HT-29 (cell line): ENCODE data around the gene HDAC11. TPM values are rescaled to one million over a fixed set of nuclear protein-coding genes. Genes with fewer than 3 reads are reported as not detected.
A peak's percentile ranks its signal among the peaks of the same experiment; 100 is the strongest.
"Not testable (repeated sequence)": the region's sequence is repeated elsewhere in the genome, so short reads cannot be mapped to it uniquely, and the experiment has no call there.

Experiments
- DNase-seq: peaks from one replicate; pipeline ENCODE4 v3.0.0-alpha.2; 2015; ENCODE audit warnings: low spot score
- total RNA-seq: library from RNA; depleted of rRNA; stranded (reverse); fragments of >200 nt; shearing (Covaris generic); gene quantifications from 2 replicates; pipeline ENCODE4 v1.2.3, GENCODE V29; 2014; rRNA removed

Gene HDAC11, protein sequence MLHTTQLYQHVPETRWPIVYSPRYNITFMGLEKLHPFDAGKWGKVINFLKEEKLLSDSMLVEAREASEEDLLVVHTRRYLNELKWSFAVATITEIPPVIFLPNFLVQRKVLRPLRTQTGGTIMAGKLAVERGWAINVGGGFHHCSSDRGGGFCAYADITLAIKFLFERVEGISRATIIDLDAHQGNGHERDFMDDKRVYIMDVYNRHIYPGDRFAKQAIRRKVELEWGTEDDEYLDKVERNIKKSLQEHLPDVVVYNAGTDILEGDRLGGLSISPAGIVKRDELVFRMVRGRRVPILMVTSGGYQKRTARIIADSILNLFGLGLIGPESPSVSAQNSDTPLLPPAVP
- 10.5 and 10.6 TPM in 2 replicates for total RNA-seq

DNA sequence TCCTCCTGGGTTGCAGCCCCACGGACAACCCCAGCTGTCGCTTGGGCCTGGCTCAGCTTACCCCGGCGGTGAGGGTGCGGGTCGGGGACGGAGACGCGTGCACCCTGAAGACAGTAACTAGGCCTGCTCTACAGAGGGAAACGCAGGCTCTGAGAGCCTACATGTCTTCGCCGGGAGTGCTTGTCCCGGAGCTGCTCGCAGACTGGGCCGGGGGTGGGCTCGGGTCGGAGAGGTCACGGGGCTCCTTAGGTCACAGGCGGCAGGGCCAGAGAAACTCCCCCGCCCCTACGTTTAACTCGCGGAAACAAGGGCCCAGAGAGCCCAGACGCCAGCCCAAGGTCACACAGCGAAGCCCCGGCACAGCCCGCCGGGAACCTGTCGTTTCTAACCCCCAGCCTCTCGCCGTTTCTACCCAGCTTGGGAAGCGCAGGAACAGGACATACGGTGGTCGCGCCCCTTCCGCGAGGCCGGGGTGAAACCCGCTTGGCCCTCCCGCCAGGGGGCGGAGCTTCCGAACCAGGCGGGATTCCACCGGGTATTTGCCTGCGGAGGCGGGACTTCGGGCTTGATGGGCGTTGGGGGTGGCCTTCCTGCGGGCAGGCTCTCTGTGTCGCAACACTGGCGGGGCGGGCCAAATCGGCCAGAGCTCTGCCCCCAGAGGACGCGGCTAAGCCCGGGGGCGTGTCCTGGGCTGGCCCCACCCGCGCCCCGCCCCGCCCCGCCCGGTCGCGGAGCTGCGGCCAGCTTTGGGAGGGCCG is at the start of gene HDAC11:
TSS of gene HDAC11 (plus strand) at position 725 of the 758 bp plus-strand sequence. CDS start 42 bp downstream, outside the sequence.
- peak; percentile 84 for DNase-seq

GRCh38 chr3:13430411-13430875 is 49.7 kb upstream of the HDAC11 start:
- DNase-seq: not testable (repeated sequence)

DNA sequence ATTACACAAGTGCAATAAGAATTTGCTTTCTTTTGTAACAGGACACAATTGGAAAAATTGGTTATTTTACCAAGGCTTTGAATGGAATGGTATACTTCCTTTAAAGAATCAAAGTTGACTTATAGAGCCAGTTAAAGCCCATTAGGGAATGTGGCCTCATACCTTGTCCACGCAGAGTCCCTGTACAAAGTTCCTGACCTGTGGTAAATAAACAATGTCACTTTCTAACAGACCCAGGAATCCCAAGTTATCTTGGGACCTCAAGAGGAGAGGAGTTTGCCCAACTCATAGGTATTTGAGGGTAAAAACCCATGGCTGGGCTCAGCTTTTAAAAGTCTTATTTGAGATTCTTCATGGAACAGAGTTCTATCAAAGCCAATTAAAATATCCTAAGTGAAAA is 48.0 kb upstream of the HDAC11 start:
- DNase-seq: no peak

DNA sequence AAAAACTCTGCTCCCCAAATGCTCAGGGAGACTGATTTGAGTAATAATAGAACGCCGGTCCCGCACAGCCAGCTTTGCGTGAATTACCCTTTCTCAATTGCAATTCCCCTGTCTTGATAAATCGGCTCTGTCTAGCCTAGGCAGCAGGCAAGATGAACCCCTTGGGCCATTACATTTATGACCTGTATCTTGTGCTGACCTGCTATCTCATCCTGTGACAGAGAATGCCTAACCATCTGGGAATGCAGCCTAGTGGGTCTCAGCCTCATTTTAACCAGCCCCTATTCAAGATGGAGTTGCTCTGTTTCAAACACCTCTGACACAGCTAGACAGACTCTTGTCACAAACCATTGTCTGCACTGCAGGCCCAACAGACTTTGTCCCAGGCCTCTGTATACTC is 46.2 kb upstream of the HDAC11 start:
- DNase-seq: no peak

DNA sequence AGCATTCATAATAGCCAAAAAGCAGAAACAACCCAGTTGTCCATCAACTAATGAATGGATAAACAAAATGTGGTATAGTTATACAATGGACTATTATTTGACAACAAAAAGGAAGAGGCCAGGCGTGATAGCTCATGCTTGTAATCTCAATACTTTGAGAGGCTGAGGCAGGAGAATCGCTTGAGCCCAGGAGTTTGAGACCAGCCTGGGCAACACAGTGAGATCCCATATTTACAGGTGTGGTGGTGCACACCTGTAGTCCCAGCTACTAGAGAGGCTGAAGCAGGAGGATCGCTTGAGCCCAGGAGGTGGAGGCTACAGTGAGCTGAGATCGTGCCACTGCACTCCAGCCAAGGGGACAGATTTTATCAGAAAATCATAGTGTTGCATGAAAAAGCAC is 43.9 kb upstream of the HDAC11 start:
- not testable (repeated sequence) for DNase-seq

- DNase-seq: no peak
These were observed 39.8 kb upstream of the HDAC11 start for GRCh38 chr3:13440204-13440817.

- DNase-seq: not testable (repeated sequence)
These were observed 37.2 kb upstream of the HDAC11 start for GRCh38 chr3:13442882-13443281.

GRCh38 chr3:13451301-13451673 is 28.8 kb upstream of the HDAC11 start:
- no peak for DNase-seq

DNA sequence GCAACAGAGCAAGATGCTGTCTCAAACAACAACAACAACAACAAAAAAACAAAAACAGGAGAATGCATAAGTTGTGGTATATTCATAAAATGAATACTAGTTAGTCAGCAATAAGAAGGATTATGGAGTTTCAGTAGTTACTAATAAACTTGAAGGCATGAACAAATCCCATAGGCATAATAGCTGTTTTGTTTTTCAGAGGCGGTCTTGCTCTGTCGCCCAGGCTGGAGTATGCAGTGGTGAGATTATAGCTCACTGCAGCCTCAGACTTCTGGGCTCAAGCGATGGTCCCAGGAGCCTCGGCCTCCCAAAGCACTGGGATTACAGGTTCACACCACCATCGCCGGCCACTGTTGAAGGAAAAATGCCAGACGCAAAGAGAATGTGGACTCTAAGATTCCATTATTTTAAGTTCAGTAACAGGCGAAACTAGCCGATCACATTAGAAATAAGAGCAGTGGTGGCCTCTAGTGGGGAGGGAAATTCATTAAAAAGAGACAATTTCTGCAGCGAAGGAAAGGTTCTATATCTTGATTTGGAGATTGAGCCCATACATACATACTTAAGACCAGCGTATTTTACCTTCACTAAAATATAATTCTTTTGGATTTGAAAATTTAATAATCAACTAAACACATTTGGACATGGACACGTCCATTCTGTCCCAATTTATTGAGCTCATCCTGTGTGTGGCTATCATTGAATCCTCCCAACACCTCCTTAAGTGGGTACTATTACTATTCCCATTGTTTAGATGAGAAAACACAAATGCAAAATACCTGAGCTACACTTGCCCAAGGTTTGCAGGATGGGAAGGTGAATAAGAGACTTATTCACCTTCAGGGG is 27.4 kb upstream of the HDAC11 start:
- DNase-seq: peak; percentile 66

- DNase-seq: no peak
These were observed 24.5 kb upstream of the HDAC11 start for GRCh38 chr3:13455644-13456043.

DNA sequence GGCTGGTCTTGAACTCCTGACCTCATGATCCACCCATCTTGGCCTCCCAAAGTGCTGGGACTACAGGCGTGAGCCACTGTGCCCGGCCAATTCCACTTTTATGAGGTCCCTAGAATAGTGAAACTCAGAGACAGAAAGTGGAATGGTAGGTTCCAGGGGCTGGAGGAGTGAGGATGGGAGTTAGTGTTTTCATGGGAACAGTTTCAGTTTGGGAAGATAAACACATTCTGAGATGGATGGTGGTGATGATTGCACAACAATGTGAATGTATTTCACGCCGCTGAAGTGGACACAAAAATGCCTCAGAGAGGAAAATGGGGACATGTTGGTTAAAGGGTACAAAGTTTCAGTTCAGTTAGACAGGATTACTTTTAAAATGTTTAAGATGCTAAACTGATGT is 22.5 kb upstream of the HDAC11 start:
- DNase-seq: no peak

- DNase-seq: no peak
These were observed 20.3 kb upstream of the HDAC11 start for GRCh38 chr3:13459605-13460340.

DNA sequence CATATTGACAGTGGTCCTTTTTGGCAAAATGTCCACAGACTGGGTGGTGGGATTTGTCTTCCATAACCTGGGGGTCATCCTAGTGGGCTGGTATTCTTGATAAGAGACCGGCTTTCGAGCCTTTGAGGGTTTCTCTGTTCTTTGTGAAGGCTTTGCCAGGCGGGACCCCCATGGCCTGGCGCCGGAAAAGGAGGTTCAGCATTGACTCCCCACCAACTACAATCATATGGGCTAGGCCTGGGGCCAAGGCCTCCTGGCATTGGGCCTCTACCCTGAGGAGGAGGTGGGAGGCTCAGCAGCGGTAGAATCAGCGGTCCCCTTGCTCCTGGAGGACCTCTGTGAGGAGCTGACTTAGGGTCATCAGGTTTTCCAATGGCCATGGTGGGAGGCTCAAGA is 19.8 kb upstream of the HDAC11 start:
- DNase-seq: no peak

DNA sequence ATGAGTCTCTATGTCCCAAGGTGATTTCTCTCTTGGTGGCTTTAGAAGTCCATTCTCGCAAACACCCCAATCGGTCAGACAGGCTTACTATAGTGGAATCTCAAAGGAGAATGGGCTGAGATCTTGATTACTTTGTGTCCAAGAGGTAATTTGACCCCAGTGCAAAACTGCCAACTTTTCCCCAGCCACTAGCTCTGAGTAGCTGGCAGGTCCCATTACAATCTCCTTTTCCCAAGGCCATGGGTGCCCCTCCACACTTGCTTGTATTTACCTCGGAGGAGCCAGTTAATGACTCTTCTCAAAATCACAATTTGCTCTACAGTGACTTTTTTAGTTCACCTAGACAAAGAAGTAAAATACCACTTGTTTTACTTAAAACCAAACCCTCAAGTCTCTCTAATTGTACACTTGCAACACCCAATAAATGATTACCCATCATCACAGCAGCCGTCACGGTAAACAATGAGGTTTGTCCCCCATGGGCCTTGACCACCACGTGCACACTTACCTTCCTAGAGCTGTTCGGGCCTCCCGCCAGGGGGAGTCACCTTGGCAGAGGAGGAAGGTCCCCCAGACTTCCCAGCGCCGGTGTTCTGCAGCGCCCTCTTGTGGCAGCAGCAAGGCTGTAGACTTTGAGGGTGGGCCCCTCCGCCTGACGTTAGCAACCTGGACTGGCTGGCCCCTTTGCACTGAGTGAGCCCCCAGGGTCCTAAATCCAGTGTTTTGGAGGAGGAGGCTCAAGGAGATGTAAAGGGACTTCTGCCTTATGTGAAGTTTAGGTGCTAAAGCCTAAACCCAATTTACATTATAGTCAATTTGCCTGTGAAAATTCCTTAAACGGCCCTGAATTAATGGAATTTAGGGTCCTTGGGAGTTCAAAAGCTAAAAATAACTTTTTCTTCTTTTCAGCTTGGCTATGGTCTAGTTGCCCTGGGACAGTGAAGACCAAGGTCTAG is 18.7 kb upstream of the HDAC11 start:
- DNase-seq: peak; percentile 74

- DNase-seq: no peak
These were observed 17.9 kb upstream of the HDAC11 start for GRCh38 chr3:13462125-13462629.

DNA sequence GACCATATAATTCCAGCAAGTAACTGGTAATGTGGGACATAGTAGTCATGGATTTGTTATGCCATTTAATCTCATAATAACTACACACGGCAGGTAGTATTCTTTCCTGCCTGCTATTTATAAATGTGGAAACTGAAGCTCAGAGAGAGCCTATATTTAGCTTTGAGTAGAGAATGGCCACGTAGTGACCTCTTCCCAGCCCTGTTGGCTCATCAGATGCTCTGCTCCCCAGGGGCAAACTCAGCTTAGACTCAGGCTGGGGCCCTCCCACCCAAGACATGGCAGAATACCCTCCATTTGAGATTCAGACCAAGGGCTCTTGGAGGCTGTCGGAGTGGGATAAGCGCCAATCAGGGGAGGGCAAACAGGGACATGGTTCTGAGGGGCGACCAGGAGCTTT is 17.3 kb upstream of the HDAC11 start:
- DNase-seq: no peak

GRCh38 chr3:13463618-13464400 is 16.3 kb upstream of the HDAC11 start:
- no peak for DNase-seq

- no peak for DNase-seq
These were observed 14.8 kb upstream of the HDAC11 start for GRCh38 chr3:13465236-13465873.
